GM23248 (cell line): ENCODE results near the gene RCSD1. TPM values are rescaled to one million over a fixed set of nuclear protein-coding genes. Genes with fewer than 3 reads are reported as not detected.

Experiments
- DNase-seq: peaks from one replicate; pipeline ENCODE4 v3.0.0-alpha.2; 2015
- H2AFZ ChIP-seq: fragments of 200-600 bp; sonication (generic); 2 replicates; pipeline ENCODE4 v1.6.1; 2016; ENCODE audit warnings: antibody characterized with exemption
- H3F3A ChIP-seq: fragments of 200-600 bp; sonication (generic); 2 replicates; pipeline ENCODE4 v1.6.1; 2016; ENCODE audit warnings: mild to moderate bottlenecking, antibody characterized with exemption, mixed run types; ENCODE audit not compliant: insufficient read depth
- H3K27ac ChIP-seq: fragments of 200-600 bp; sonication (generic); 2 replicates; pipeline ENCODE4 v1.5.1; 2016; ENCODE audit warnings: mild to moderate bottlenecking
- H3K27me3 ChIP-seq: fragments of 200-600 bp; sonication (generic); replicated peaks from 2 replicates; pipeline ENCODE4 v1.6.1; 2016; ENCODE audit warnings: mild to moderate bottlenecking; ENCODE audit not compliant: insufficient read depth
- H3K36me3 ChIP-seq: fragments of 200-600 bp; sonication (generic); 2 replicates; pipeline ENCODE4 v1.6.1; 2016; ENCODE audit warnings: low read depth, mild to moderate bottlenecking
- H3K4me1 ChIP-seq: fragments of 200-600 bp; sonication (generic); 2 replicates; pipeline ENCODE4 v1.6.1; 2016; ENCODE audit warnings: mild to moderate bottlenecking; ENCODE audit not compliant: insufficient read depth
- H3K4me2 ChIP-seq: fragments of 200-600 bp; sonication (generic); one replicate; pipeline ENCODE4 v1.6.1; 2016; ENCODE audit warnings: mild to moderate bottlenecking; ENCODE audit not compliant: unreplicated experiment
- H3K4me3 ChIP-seq: fragments of 200-600 bp; sonication (generic); 2 replicates; pipeline ENCODE4 v1.5.1; 2016; ENCODE audit warnings: mild to moderate bottlenecking
- H3K79me2 ChIP-seq: fragments of 200-600 bp; sonication (generic); 2 replicates; pipeline ENCODE4 v1.6.1; 2016; ENCODE audit warnings: mild to moderate bottlenecking; ENCODE audit not compliant: insufficient read depth
- H3K9ac ChIP-seq: fragments of 200-600 bp; sonication (generic); 2 replicates; pipeline ENCODE4 v1.6.1; 2016; ENCODE audit warnings: mild to moderate bottlenecking
- H3K9me2 ChIP-seq: fragments of 200-600 bp; sonication (generic); 2 replicates; pipeline ENCODE4 v1.6.1; 2016; ENCODE audit warnings: mixed run types, mild to moderate bottlenecking, moderate library complexity; ENCODE audit not compliant: insufficient read depth
- H3K9me3 ChIP-seq: fragments of 200-600 bp; sonication (generic); one replicate; pipeline ENCODE4 v1.6.1; 2017; ENCODE audit warnings: low read depth
- H4K20me1 ChIP-seq: fragments of 200-600 bp; sonication (generic); 2 replicates; pipeline ENCODE4 v1.6.0; 2016; ENCODE audit not compliant: insufficient read depth
- EZH2 ChIP-seq: fragments of 200-600 bp; sonication (generic); IDR thresholded peaks from 2 replicates; pipeline ENCODE4 v1.6.1; 2018; ENCODE audit warnings: antibody characterized with exemption, mild to moderate bottlenecking; ENCODE audit not compliant: insufficient read depth, poor library complexity, severe bottlenecking
- EZH2phosphoT487 ChIP-seq: fragments of 200-600 bp; sonication (generic); IDR thresholded peaks from 2 replicates; pipeline ENCODE4 v1.6.1; 2018; ENCODE audit warnings: antibody characterized with exemption, moderate library complexity, mild to moderate bottlenecking, low read depth; ENCODE audit not compliant: insufficient read depth
- WGBS, 2 experiments: methylation state at CpG; one replicate each; pipeline ENCODE4 v1.1.6; 2015 to 2017; ENCODE audit warnings: low lambda C conversion rate in 2 of 2, low coverage in 1 of 2; ENCODE audit errors: missing lambda C conversion rate in 2 of 2; 5-methylcytosine and 5-hydroxymethylcytosine counted together
- in situ Hi-C: fragments of 300-500 bp; cut with MboI; formaldehyde crosslinking; loops from 2 replicates; pipeline ENCODE4 v1.15.0; 2020
- polyA plus RNA-seq: library from polyadenylated mRNA; unstranded; fragments of >200 nt; fragmentation: Nextera tagmentation; extraction: Ambion mirVana; gene quantifications from 2 replicates; pipeline ENCODE4 v1.2.1, GENCODE V29; 2016
- total RNA-seq: library from RNA; depleted of rRNA; stranded (reverse); fragments of >200 nt; shearing (Covaris generic); gene quantifications from 2 replicates; pipeline ENCODE4 v1.2.3, GENCODE V29; 2014

The RCSD1 gene
- total and polyA plus RNA-seq, 2 experiments from 2014 or later = 0.22 to 0.23 TPM

DNA sequence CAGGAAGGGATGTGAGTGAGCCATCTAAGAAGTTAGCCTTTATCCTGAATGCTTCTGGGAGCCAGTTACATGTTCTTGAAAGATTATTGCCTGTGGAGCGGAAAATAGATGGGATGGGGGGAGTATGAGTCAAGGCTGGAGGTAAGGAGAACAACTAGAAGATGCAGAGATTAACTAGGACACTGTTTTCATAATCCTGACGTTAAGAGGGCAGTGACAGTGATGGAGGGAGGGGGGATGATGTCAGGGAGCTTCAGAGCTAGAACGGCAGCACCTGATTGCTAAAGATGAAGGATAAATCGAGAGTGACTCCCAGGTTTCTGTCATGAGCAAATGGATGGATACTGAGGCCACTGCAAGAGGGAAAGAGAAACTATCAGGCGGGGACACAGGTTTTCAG is 10.0 kb upstream of the RCSD1 start:
- Histone ChIP-seq H3K4me3 (no peak overlapping the region), H3K9me3 (no peaks in the 10 kb centered on the region), H3K79me2 (no peaks in the 10 kb centered on the region), H3K36me3 (no peaks in the 10 kb centered on the region), H3K9me2 (no peaks in the 10 kb centered on the region), H3K4me1 (peaks cover 15% of the 10 kb centered on the region), H3K27me3 (no peaks in the 10 kb centered on the region), H3F3A (peaks cover 19% of the 10 kb centered on the region), H3K4me2 (no peak overlapping the region), H3K27ac (no peak overlapping the region), H4K20me1 (no peaks in the 10 kb centered on the region), H3K9ac (no peak overlapping the region), H2AFZ (no peak overlapping the region)
- no peak for TF ChIP-seq EZH2phosphoT487
- TF ChIP-seq EZH2 = no peak
- WGBS, 2 experiments = 64 to 72% methylated on average over 5 of the region's 5 CpGs
- DNase-seq = no peak
- in situ Hi-C loops = no loop called here

GRCh38 chr1:167621780-167622313 is 8.2 kb upstream of the RCSD1 start:
- TF ChIP-seq EZH2phosphoT487 = no peak
- no peak for TF ChIP-seq EZH2
- Histone ChIP-seq H3K4me3 (no peak overlapping the region), H3K9me3 (no peaks in the 10 kb centered on the region), H3K27ac (no peak overlapping the region), H3K4me1 (peaks cover 14% of the 10 kb centered on the region), H4K20me1 (no peaks in the 10 kb centered on the region), H2AFZ (no peak overlapping the region), H3K79me2 (no peaks in the 10 kb centered on the region), H3K36me3 (no peaks in the 10 kb centered on the region), H3K27me3 (no peaks in the 10 kb centered on the region), H3K4me2 (no peak overlapping the region), H3K9me2 (no peaks in the 10 kb centered on the region), H3K9ac (no peak overlapping the region), H3F3A (peaks cover 12% of the 10 kb centered on the region)
- in situ Hi-C loops = no loop called here
- DNase-seq = no peak
- WGBS, 2 experiments = 90 to 96% methylated on average over 4 of the region's 4 CpGs

DNA sequence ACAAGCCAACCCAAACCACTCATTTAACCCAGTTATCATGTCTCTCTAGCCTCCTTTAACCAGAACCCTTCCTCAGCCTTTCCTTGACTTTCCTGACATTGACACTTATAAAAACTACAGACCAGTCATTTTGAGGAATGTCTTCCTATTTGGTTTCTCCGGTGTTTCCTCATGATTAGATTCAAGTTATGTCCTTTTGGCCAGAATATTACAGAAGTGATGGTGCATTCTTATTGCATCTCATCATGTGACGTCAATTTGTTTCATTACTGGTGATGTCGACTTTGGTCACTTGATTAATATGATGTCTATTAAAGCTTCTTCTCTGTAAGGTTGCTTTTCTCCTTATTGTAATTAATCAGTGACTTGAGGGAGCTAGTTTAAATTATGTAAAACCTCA is 6.1 kb upstream of the RCSD1 start:
- H3K27ac ChIP-seq = no peak overlapping the region
- 51 to 61% methylated on average over 3 of the region's 3 CpGs for WGBS, 2 experiments
- H3K9me3 ChIP-seq = no peaks in the 10 kb centered on the region
- H3K9ac ChIP-seq = no peak overlapping the region
- no peaks in the 10 kb centered on the region for H3K36me3 ChIP-seq
- H2AFZ ChIP-seq = no peak overlapping the region
- in situ Hi-C loops = no loop called here
- no peak overlapping the region for H3K4me2 ChIP-seq
- H3K79me2 ChIP-seq = no peaks in the 10 kb centered on the region
- H3K4me1 ChIP-seq = no peaks in the 10 kb centered on the region
- no peaks in the 10 kb centered on the region for H3K9me2 ChIP-seq
- H3F3A ChIP-seq = no peaks in the 10 kb centered on the region
- no peak overlapping the region for H3K4me3 ChIP-seq
- TF ChIP-seq EZH2 = no peak
- no peak for TF ChIP-seq EZH2phosphoT487
- H3K27me3 ChIP-seq = no peaks in the 10 kb centered on the region
- no peaks in the 10 kb centered on the region for H4K20me1 ChIP-seq
- no peak for DNase-seq

GRCh38 chr1:167625040-167625823 is 4.8 kb upstream of the RCSD1 start:
- Histone ChIP-seq H3K36me3 (no peaks in the 10 kb centered on the region), H4K20me1 (no peaks in the 10 kb centered on the region), H3K4me3 (no peak overlapping the region), H3F3A (no peaks in the 10 kb centered on the region), H3K79me2 (no peaks in the 10 kb centered on the region), H3K9me2 (no peaks in the 10 kb centered on the region), H3K4me1 (no peaks in the 10 kb centered on the region), H3K9me3 (no peaks in the 10 kb centered on the region), H3K4me2 (no peak overlapping the region), H3K27ac (no peak overlapping the region), H3K27me3 (no peaks in the 10 kb centered on the region), H3K9ac (no peak overlapping the region), H2AFZ (no peak overlapping the region)
- in situ Hi-C loops = no loop called here
- 82% methylated on average over 2 of the region's 2 CpGs for WGBS, 2 experiments
- TF ChIP-seq EZH2 (no peak), EZH2phosphoT487 (no peak)
- DNase-seq = no peak
